HL-60 (cell line): Measurements from ENCODE around the gene CCR5AS.

ENCODE experiments used
- DNase-seq, 2 experiments: peaks; one replicate each; pipeline ENCODE4 v3.0.0-alpha.2; 2010 to 2020; ENCODE audit warnings: low read depth in 1 of 2, low spot score in 1 of 2
- H3K27ac ChIP-seq: fragments of 250-450 bp; sonication (Bioruptor Pico); replicated peaks from 2 replicates; pipeline ENCODE4 v1.5.1; 2020; ENCODE audit warnings: mild to moderate bottlenecking, moderate library complexity
- H3K27me3 ChIP-seq: fragments of 250-450 bp; sonication (Bioruptor Pico); 2 replicates; pipeline ENCODE4 v1.5.1; 2021; ENCODE audit warnings: mild to moderate bottlenecking, moderate library complexity; ENCODE audit not compliant: insufficient read depth, poor library complexity, severe bottlenecking
- H3K4me3 ChIP-seq: replicated peaks from 2 replicates; pipeline ENCODE4 v1.5.1; 2011; ENCODE audit warnings: mild to moderate bottlenecking, control low read depth, low read length; ENCODE audit not compliant: insufficient read depth
- GABPA ChIP-seq: IDR thresholded peaks from 2 replicates; pipeline ENCODE4 v1.6.1; 2012; ENCODE audit warnings: low read depth
- POLR2AphosphoS5 ChIP-seq: IDR thresholded peaks from 2 replicates; pipeline ENCODE4 v1.6.1; 2012; ENCODE audit warnings: low read depth
- SPI1 ChIP-seq: IDR thresholded peaks from 2 replicates; pipeline ENCODE4 v1.6.1; 2012; ENCODE audit warnings: low read depth, mild to moderate bottlenecking, borderline replicate concordance
- TF ChIP-seq, protein P1 (sequence below): IDR thresholded peaks from one replicate; pipeline ENCODE4 v1.5.1; 2011; ENCODE audit warnings: low read length, control low read depth, inconsistent platforms; ENCODE audit not compliant: insufficient read depth
- TF ChIP-seq, protein P2 (sequence below): IDR thresholded peaks from 2 replicates; pipeline ENCODE4 v1.6.1; 2012; ENCODE audit warnings: low read depth; ENCODE audit not compliant: insufficient replicate concordance

The CCR5AS gene

DNA sequence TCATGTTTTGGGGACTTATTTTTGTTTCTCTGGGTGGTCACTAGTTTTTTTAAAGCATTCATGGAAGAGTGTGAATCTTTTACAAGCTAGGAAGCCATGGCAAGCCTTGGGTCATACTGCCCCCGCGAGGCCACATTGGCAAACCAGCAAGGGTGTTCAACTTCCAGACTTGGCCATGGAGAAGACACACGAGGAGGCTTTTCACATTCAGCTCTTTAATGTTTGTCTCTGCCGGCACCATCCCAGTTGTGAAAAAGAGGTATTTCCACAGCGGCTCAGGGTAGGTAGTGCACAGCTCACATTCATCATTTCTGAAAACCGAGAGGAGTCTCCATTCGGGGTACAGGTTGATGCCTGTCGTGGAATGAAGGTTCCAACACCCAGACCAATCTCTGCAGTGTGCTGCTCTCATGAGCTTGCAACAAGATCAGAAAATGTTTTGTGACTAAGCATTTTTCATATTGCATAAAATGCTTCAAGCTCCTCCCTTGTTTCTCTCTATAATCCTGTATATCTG is 28.4 kb downstream of the CCR5AS start:
- H3K27me3 ChIP-seq = no peaks in the 10 kb centered on the region
- H3K27ac ChIP-seq = no peak overlapping the region
- no peak for TF ChIP-seq SPI1
- TF ChIP-seq, protein P1, sequence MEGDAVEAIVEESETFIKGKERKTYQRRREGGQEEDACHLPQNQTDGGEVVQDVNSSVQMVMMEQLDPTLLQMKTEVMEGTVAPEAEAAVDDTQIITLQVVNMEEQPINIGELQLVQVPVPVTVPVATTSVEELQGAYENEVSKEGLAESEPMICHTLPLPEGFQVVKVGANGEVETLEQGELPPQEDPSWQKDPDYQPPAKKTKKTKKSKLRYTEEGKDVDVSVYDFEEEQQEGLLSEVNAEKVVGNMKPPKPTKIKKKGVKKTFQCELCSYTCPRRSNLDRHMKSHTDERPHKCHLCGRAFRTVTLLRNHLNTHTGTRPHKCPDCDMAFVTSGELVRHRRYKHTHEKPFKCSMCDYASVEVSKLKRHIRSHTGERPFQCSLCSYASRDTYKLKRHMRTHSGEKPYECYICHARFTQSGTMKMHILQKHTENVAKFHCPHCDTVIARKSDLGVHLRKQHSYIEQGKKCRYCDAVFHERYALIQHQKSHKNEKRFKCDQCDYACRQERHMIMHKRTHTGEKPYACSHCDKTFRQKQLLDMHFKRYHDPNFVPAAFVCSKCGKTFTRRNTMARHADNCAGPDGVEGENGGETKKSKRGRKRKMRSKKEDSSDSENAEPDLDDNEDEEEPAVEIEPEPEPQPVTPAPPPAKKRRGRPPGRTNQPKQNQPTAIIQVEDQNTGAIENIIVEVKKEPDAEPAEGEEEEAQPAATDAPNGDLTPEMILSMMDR = peak; percentile 86
- peak; percentile 45 to 77 for DNase-seq
- no peak overlapping the region for H3K4me3 ChIP-seq

DNA sequence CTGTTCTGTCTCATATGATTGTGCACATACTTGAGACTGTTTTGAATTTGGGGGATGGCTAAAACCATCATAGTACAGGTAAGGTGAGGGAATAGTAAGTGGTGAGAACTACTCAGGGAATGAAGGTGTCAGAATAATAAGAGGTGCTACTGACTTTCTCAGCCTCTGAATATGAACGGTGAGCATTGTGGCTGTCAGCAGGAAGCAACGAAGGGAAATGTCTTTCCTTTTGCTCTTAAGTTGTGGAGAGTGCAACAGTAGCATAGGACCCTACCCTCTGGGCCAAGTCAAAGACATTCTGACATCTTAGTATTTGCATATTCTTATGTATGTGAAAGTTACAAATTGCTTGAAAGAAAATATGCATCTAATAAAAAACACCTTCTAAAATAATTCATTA is 31.1 kb downstream of the CCR5AS start:
- TF ChIP-seq, protein P2, sequence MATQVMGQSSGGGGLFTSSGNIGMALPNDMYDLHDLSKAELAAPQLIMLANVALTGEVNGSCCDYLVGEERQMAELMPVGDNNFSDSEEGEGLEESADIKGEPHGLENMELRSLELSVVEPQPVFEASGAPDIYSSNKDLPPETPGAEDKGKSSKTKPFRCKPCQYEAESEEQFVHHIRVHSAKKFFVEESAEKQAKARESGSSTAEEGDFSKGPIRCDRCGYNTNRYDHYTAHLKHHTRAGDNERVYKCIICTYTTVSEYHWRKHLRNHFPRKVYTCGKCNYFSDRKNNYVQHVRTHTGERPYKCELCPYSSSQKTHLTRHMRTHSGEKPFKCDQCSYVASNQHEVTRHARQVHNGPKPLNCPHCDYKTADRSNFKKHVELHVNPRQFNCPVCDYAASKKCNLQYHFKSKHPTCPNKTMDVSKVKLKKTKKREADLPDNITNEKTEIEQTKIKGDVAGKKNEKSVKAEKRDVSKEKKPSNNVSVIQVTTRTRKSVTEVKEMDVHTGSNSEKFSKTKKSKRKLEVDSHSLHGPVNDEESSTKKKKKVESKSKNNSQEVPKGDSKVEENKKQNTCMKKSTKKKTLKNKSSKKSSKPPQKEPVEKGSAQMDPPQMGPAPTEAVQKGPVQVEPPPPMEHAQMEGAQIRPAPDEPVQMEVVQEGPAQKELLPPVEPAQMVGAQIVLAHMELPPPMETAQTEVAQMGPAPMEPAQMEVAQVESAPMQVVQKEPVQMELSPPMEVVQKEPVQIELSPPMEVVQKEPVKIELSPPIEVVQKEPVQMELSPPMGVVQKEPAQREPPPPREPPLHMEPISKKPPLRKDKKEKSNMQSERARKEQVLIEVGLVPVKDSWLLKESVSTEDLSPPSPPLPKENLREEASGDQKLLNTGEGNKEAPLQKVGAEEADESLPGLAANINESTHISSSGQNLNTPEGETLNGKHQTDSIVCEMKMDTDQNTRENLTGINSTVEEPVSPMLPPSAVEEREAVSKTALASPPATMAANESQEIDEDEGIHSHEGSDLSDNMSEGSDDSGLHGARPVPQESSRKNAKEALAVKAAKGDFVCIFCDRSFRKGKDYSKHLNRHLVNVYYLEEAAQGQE = no peak
- TF ChIP-seq POLR2AphosphoS5 (no peak), SPI1 (no peak), GABPA (no peak)
- TF ChIP-seq, protein P1 = no peak
- Histone ChIP-seq H3K4me3 (no peak overlapping the region), H3K27me3 (no peaks in the 10 kb centered on the region), H3K27ac (no peak overlapping the region)
- DNase-seq = no peak

DNA sequence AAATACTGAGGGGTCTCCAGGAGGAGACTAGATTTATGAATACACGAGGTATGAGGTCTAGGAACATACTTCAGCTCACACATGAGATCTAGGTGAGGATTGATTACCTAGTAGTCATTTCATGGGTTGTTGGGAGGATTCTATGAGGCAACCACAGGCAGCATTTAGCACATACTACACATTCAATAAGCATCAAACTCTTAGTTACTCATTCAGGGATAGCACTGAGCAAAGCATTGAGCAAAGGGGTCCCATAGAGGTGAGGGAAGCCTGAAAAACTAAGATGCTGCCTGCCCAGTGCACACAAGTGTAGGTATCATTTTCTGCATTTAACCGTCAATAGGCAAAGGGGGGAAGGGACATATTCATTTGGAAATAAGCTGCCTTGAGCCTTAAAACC is 31.6 kb downstream of the CCR5AS start:
- Histone ChIP-seq H3K27me3 (no peaks in the 10 kb centered on the region), H3K4me3 (no peak overlapping the region), H3K27ac (no peak overlapping the region)
- no peak for DNase-seq
- TF ChIP-seq, protein P1 = no peak
- TF ChIP-seq SPI1 = no peak
- no peak for TF ChIP-seq GABPA
- TF ChIP-seq, protein P2 = no peak
- TF ChIP-seq POLR2AphosphoS5 = no peak

DNA sequence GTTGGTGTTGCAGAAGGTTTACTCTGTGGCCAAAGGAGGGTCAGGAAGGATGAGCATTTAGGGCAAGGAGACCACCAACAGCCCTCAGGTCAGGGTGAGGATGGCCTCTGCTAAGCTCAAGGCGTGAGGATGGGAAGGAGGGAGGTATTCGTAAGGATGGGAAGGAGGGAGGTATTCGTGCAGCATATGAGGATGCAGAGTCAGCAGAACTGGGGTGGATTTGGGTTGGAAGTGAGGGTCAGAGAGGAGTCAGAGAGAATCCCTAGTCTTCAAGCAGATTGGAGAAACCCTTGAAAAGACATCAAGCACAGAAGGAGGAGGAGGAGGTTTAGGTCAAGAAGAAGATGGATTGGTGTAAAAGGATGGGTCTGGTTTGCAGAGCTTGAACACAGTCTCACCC is 32.1 kb downstream of the CCR5AS start:
- Histone ChIP-seq H3K27ac (no peak overlapping the region), H3K4me3 (no peak overlapping the region), H3K27me3 (no peaks in the 10 kb centered on the region)
- DNase-seq = no peak
- TF ChIP-seq SPI1 (no peak), POLR2AphosphoS5 (no peak), GABPA (no peak)
- TF ChIP-seq, protein P2 = no peak
- TF ChIP-seq, protein P1 = no peak
